Measurements from ENCODE around the gene MADD.

GRCh38 chr11:47327949-47328348 is 58.0 kb downstream of the MADD start:
- TF ChIP-seq POLR2AphosphoS5 (IDR thresholded peaks at IDR 0.05; ENCODE audit: low read depth, low read length), result no peak
- no peak for TF ChIP-seq TAF1 (IDR thresholded peaks at IDR 0.05; ENCODE audit: borderline replicate concordance, insufficient read depth, low read length)
- no peak for TF ChIP-seq SIN3A (IDR thresholded peaks at IDR 0.05; ENCODE audit: borderline replicate concordance, insufficient read depth, low read length)
- no peak for TF ChIP-seq REST (IDR thresholded peaks at IDR 0.05; ENCODE audit: insufficient read depth in 1 of 2, low read depth in 2 of 2, low read length in 2 of 2)
